Right lobe of liver (tissue), 4 donors: ENCODE measurements around the gene MACF1.

Experiments
- CTCF ChIP-seq, 4 donors: fragments of 200-600 bp in 3 of 4; fragments of 450-650 bp in 1 of 4; IDR thresholded peaks; one replicate each; pipeline versions ENCODE4 v1.5.1 to v1.8.0; 2016 to 2022; ENCODE audit warnings: antibody characterized with exemption in 4 of 4, mild to moderate bottlenecking in 2 of 4
- POLR2A ChIP-seq: fragments of 450-650 bp; IDR thresholded peaks from one replicate; pipeline ENCODE4 v1.6.1; 2017; ENCODE audit warnings: antibody characterized with exemption, mild to moderate bottlenecking
- donor health status: DM: no; HTN: no; CAD: no.
- donor health status: DM: no; HTN: no; CAD: no.
- donor health status: DM: no; HTN: yes; CAD: no.

GRCh38 chr1:39394059-39394458 is 189.6 kb downstream of the MACF1 start:
- TF ChIP-seq CTCF (IDR thresholded peaks at IDR 0.05) (no peak), POLR2A (no peak)
